ENCODE measurements around the gene CAAP1. TPM values are rescaled to one million over a fixed set of nuclear protein-coding genes. Genes with fewer than 3 reads are reported as not detected.

The CAAP1 gene
- total and polyA plus RNA-seq, 2 of the 13 experiments (the other 11 are each of a cell fraction or from before 2014, with no cell fraction given), result 10.9 to 40.2 TPM

DNA sequence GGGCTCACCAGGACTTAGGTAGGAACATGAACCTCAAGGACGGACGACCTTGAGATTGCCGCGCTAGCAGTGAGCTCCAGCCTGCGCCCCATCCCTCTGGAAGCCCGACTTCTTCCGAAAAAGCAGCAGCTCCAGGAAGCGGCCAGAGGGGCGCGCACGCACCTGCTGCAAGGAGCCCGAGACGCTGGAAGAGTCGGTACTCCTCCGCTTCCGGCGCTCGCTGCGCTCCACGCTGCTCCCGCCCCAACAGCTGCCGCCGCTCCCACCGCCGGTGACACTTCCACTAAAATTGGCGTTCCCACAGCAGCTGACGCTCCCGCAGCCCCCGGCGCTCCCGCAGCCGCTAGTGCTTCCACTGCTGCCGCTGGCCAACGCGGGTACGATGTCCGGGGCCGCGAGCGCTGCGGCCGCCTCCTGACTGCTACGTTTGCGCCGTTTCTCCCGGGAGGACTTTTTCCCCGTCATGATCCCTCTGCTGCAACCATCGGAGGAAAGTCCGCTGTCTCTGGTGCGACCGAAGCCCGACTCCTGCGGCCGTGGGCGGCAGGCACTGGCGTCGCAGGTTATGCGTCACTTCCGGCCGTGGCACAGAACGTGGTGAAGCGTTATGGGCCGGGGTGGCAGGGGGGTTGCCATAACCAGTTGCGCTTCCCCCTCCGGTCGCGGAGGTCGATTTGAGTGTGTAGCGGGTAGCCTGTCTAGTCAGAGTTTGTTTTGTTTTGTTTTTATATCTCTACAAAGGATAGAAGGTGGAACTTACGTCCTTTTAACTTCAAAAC, at the start of gene CAAP1 (continued):
- TF ChIP-seq SIN3B (IDR thresholded peaks at IDR 0.05; ENCODE audit: low read length), result peak; percentile 88
- no peak for TF ChIP-seq SMAD9 (CRISPR knock-in tag; IDR thresholded peaks at IDR 0.05)
- 0 out of 2 replicates have a peak, but pooled peaks have one; percentile 64 for TF ChIP-seq SMYD3 (CRISPR knock-in tag; IDR thresholded peaks at IDR 0.05)
- TF ChIP-seq, protein P1, sequence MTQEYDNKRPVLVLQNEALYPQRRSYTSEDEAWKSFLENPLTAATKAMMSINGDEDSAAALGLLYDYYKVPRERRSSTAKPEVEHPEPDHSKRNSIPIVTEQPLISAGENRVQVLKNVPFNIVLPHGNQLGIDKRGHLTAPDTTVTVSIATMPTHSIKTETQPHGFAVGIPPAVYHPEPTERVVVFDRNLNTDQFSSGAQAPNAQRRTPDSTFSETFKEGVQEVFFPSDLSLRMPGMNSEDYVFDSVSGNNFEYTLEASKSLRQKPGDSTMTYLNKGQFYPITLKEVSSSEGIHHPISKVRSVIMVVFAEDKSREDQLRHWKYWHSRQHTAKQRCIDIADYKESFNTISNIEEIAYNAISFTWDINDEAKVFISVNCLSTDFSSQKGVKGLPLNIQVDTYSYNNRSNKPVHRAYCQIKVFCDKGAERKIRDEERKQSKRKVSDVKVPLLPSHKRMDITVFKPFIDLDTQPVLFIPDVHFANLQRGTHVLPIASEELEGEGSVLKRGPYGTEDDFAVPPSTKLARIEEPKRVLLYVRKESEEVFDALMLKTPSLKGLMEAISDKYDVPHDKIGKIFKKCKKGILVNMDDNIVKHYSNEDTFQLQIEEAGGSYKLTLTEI (CRISPR knock-in tag; conservative IDR thresholded peaks at IDR 0.05), result no peak
- peak; percentile 75; the same call in 1 of the 2 replicates for TF ChIP-seq ZNF724P (CRISPR knock-in tag; IDR thresholded peaks at IDR 0.05; ENCODE audit: borderline replicate concordance)
- TF ChIP-seq ZNF329 (CRISPR knock-in tag; IDR thresholded peaks at IDR 0.05; ENCODE audit: low read depth), result no peak; the same call in 1 of the 2 replicates
- TF ChIP-seq MYNN (CRISPR knock-in tag; IDR thresholded peaks at IDR 0.05; ENCODE audit: low read depth), result no peak
- no peak for TF ChIP-seq ZNF296 (CRISPR knock-in tag; conservative IDR thresholded peaks at IDR 0.05)
- TF ChIP-seq THAP7 (CRISPR knock-in tag; IDR thresholded peaks at IDR 0.05), result peak; percentile 90
- TF ChIP-seq ZNF251 (CRISPR knock-in tag; IDR thresholded peaks at IDR 0.05), result no peak
- peak; percentile 90; the same call in 1 of the 2 replicates for TF ChIP-seq IRF2 (CRISPR knock-in tag; IDR thresholded peaks at IDR 0.05)
- TF ChIP-seq ZBTB3 (CRISPR knock-in tag; IDR thresholded peaks at IDR 0.05; ENCODE audit: borderline replicate concordance, low read depth), result peak; percentile 69; the same call in 1 of the 2 replicates
- no peak for TF ChIP-seq ZKSCAN1 (IDR thresholded peaks at IDR 0.05; ENCODE audit: low read length)
- TF ChIP-seq THAP11 (CRISPR knock-in tag; IDR thresholded peaks at IDR 0.05), result peak; percentile 96
- TF ChIP-seq ZNF207 (IDR thresholded peaks at IDR 0.05; ENCODE audit: borderline replicate concordance), result no peak
- peak; percentile 27; the same call in 1 of the 2 replicates for TF ChIP-seq NFE2L1 (CRISPR knock-in tag; IDR thresholded peaks at IDR 0.05; ENCODE audit: borderline replicate concordance)
- TF ChIP-seq ZNF451 (CRISPR knock-in tag; IDR thresholded peaks at IDR 0.05), result peak; percentile 93; the same call in 1 of the 2 replicates
- peak; percentile 94 for TF ChIP-seq ZNF879 (CRISPR knock-in tag; IDR thresholded peaks at IDR 0.05)
- TF ChIP-seq ZNF264 (CRISPR knock-in tag; IDR thresholded peaks at IDR 0.05), result peak; percentile 86
- TF ChIP-seq ZNF773 (CRISPR knock-in tag; IDR thresholded peaks at IDR 0.05; ENCODE audit: borderline replicate concordance), result no peak
- TF ChIP-seq ZNF780A (CRISPR knock-in tag; IDR thresholded peaks at IDR 0.05), result peak; percentile 82; the same call in 1 of the 2 replicates
- peak; percentile 44 for TF ChIP-seq XRCC5 (optimal IDR thresholded peaks at IDR 0.05; ENCODE audit: low read length)
- no peak; the same call in 1 of the 2 replicates for TF ChIP-seq ARNTL (CRISPR knock-in tag; IDR thresholded peaks at IDR 0.05)
- TF ChIP-seq SCMH1 (CRISPR knock-in tag; IDR thresholded peaks at IDR 0.05; ENCODE audit: borderline replicate concordance), result no peak
- peak; percentile 70; the same call in 1 of the 2 replicates for TF ChIP-seq ZNF556 (CRISPR knock-in tag; IDR thresholded peaks at IDR 0.05; ENCODE audit: borderline replicate concordance)
- no peak for TF ChIP-seq ZFP62 (CRISPR knock-in tag; IDR thresholded peaks at IDR 0.05)
- peak; percentile 56; the same call in 1 of the 2 replicates for TF ChIP-seq TOPORS (CRISPR knock-in tag; IDR thresholded peaks at IDR 0.05)
- peak; percentile 90 for TF ChIP-seq ZNF510 (CRISPR knock-in tag; IDR thresholded peaks at IDR 0.05; ENCODE audit: low read depth)
- TF ChIP-seq, protein P2, sequence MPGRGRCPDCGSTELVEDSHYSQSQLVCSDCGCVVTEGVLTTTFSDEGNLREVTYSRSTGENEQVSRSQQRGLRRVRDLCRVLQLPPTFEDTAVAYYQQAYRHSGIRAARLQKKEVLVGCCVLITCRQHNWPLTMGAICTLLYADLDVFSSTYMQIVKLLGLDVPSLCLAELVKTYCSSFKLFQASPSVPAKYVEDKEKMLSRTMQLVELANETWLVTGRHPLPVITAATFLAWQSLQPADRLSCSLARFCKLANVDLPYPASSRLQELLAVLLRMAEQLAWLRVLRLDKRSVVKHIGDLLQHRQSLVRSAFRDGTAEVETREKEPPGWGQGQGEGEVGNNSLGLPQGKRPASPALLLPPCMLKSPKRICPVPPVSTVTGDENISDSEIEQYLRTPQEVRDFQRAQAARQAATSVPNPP (CRISPR knock-in tag; IDR thresholded peaks at IDR 0.05), result peak; percentile 78; the same call in 1 of the 2 replicates
